Stimulated activated CD4-positive, alpha-beta T cell treated with anti-CD3 and anti-CD28 coated beads, Interleukin-4, amount 100 ng/mL, for 1 hour (primary cell): ENCODE measurements around the gene MAN1C1.
"Not testable (repeated sequence)": the region's sequence is repeated elsewhere in the genome, so short reads cannot be mapped to it uniquely, and the experiment has no call there.

Source experiments
- DNase-seq: peaks from one replicate; pipeline ENCODE4 v3.0.0-alpha.2; 2020

Gene MAN1C1

DNA sequence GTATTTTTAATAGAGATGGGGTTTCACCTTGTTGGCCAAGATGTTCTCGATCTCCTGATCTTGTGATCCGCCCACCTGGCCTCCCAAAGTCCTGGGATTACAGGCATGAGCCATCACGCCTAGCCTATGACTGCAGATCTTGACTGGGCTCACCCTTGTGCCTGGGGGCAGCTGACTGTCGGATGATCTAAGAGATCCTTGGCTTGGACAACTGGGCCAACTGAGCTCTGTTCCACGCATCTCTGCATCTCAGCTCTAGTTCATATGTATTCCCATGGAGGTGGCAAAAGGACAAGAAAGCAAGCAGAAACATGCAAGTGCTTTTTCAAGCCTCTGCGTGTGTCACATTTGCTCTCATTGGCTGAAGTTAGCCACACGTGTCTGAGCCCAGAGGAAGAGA lies 107.6 kb downstream of the MAN1C1 start:
- DNase-seq: no peak

- DNase-seq: no peak
These were observed 108.4 kb downstream of the MAN1C1 start for GRCh38 chr1:25724966-25725365.

- DNase-seq: no peak
These were observed 108.9 kb downstream of the MAN1C1 start for GRCh38 chr1:25725482-25725881.

DNA sequence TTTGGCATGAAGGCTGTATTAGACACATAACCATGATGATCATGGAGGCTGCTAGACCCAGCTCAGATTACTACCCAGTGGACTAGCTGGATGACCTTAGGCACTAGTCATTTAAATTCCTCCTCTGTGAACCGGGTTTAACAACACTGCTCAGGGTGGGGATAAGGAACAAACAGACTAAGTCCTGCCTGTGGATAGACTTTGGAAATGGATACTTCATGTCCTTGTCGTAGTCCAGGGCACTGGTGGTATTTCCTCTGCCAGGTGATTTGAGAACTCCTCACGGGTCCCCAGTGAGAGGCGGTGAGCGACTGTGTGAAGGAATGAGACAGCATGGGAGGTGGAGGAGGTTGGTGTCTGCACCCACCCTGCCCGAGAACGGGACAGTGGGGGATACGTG lies 110.5 kb downstream of the MAN1C1 start:
- DNase-seq: no peak

GRCh38 chr1:25727635-25728286 lies 111.2 kb downstream of the MAN1C1 start:
- no peak for DNase-seq

DNA sequence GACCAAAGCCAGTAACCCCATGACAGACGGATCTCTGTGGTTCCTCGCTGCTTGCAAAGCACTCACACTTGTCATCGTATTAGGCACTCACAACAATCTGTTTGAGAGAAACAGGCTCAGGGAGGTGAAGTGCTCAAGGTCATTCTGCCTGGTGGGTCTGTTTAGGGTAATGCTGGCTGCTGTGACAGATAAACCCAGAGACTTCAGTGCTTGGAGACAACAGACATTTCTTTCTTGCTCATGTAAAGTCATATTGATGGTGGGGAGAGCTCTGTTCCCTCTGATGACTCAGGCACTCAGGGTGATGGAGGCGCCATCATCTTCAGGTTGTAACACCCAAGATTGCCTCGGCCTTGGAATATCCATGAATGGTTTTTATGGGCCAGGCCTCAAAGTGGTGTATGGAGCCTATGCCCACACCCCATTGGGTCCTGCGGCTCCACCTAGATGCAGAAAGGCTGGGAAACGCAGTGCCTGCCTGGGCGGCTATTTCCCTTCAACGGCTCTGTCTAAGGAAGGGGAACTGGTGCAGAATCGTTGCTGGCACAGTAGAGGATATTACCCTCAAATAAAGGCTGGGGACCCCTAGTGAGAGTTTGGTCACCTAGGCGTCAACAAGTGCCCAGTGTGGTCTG lies 111.8 kb downstream of the MAN1C1 start:
- no peak for DNase-seq

GRCh38 chr1:25729045-25729444 lies 112.5 kb downstream of the MAN1C1 start:
- no peak for DNase-seq

GRCh38 chr1:25729790-25730644 lies 113.4 kb downstream of the MAN1C1 start:
- DNase-seq: no peak

DNA sequence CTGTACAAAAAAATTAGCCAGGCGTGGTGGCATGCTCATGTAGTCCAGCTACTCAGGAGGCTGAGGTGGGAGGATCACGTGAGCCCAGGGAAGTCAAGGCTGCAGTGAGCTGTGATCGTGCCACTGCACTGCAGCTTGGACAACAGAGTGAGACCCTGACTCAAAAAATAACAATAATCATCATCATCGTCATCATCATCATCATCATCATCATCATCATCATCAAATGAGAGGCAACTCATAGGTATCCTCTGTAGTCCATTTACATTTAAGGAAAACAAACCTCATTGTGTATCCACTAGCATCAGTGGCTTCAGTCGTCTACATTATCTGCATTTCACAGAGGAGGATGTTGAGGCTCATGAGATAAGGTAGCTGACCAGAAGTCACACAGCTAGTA lies 114.6 kb downstream of the MAN1C1 start:
- no peak for DNase-seq

DNA sequence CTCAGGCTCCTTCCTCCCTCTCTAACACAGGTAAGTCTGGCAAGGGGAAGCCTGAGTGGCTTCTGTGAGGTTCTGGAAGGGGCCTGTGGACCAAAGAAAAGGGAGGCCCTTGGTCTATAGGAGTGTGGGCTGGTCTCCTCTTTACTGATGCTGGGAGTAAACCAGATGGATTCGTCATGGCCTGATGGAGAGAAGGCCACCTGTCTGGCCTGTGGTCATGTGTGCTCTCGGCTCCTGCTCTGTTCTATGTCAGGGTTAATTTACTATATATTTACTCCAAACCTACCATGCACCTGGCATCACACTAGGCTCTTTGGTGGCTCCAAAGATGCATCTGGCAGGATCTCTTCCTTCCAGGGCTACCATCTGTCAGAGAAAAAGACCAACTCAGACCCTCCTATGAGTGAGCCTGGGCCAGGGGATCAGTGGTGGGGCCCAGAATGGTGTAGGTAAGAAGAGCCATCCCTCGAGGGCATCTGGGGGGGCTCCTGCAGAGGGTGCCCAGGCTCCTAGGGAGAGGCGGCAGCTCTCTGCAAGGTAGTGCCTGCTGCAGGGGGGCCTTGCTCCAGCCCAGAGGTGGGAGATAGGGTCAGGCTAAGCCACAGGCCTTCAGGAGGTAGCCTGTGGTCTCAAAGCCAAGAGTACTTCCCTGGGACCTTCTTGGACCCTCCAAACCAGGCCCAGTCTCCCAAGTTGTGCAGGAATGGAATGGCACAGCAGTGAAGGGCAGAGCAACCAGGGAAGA lies 115.2 kb downstream of the MAN1C1 start:
- no peak for DNase-seq

DNA sequence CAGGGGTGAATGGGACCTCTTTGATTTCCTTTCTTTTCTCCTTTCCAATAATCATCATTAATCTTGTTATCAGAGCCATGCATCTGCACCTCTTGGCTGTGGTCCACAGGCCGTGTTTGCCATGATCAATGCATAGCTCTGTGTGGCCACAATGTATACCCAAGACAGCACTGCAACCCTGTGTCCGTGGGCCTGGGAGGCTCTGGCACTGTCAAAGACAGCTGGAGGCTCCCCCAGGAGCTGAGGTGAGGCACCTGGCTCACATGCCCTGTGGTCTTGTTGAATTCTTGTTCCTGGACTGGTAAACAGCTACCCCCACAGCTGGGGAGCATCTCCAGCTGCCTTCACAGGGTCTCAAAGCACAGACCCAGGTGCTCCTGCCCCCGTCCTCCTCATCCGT lies 116.2 kb downstream of the MAN1C1 start:
- no peak for DNase-seq

- DNase-seq: no peak
These were observed 116.7 kb downstream of the MAN1C1 start for GRCh38 chr1:25733271-25733670.

- DNase-seq: not testable (repeated sequence)
These were observed 118.4 kb downstream of the MAN1C1 start for GRCh38 chr1:25734991-25735390.

- DNase-seq: no peak
These were observed 119.5 kb downstream of the MAN1C1 start for GRCh38 chr1:25735956-25736529.

DNA sequence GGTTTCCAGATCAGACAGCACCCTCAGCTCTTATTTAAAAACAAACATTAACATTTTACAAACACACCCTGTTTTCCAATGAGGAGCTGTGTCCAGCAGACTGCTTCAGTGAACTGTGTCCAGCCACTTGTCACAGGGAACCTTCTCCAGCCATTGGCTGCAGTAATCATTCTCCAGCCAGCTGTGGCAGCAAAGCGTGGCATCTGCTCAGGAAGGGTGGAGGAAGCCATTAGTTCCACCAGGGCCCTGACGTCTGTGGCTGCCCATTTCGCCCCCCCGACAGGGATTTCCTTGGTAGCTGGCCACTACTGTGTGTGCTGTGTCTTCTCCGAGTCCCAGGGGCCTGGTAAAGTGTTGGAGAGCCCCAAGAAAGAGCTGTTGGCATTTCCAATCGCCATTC lies 120.5 kb downstream of the MAN1C1 start:
- DNase-seq: no peak

GRCh38 chr1:25738499-25738898 lies 121.9 kb downstream of the MAN1C1 start:
- no peak for DNase-seq

DNA sequence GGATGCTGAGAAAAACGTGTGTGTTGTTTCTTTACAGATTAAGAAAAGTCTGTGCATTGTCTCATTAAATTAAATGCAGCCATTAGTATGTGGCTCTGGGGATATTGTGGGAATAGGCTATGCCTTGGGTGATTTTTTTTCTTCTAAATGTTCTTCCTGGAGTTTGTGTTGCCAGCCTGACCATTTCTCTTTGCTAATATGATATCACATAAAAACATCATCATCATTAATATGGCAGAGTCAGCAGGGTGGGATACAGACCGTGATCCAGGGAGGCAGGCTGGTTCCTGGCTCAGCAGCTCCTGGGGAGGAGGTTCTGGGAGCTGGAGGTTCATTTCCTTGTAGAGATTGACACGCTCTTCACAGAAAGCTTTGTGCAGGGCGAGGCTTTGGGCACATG lies 122.8 kb downstream of the MAN1C1 start:
- DNase-seq: no peak

DNA sequence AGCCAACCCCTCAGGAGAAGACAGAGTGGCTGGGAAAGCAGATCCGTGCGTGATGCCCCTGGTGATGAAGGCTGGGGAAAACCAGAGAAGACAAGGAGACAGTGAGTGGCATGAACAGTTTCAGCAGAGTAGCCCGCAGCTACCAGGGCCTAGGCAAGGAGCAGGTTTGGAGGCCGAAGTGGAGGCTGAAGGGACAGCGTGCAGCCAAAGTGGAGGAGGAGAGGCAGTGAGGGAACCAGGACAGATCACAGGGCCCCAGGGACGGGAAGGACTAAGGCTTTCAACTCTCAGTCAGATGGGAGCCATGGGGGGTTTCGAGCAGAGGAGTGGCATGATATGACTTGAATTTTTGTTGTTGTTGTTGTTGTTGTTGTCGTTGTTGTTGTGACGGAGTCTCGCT lies 123.5 kb downstream of the MAN1C1 start:
- DNase-seq: no peak

GRCh38 chr1:25742316-25742715 lies 125.7 kb downstream of the MAN1C1 start:
- DNase-seq: no peak

GRCh38 chr1:25743164-25744139 lies 126.9 kb downstream of the MAN1C1 start:
- DNase-seq: no peak

- DNase-seq: no peak
These were observed 127.6 kb downstream of the MAN1C1 start for GRCh38 chr1:25744140-25744581.
